ENCODE results near the gene VPS36. TPM values are rescaled to one million over a fixed set of nuclear protein-coding genes. Genes with fewer than 3 reads are reported as not detected.

VPS36 gene
- total RNA-seq, 1 experiment from 2014 or later: 34.8 TPM

GRCh38 chr13:52428295-52428694, 22.1 kb downstream of the VPS36 start:
- ChIA-PET CTCF (interaction anchor here (2.1 kb wide), 1 partner anchor 23 kb away, joined by 8 read pairs; the partner anchor contains the start of gene VPS36), RAD21 (ENCODE audit: low non-redundant PET in 1 of 2, low total read pairs in 2 of 2, uncharacterized antibody in 2 of 2, unreplicated experiment in 2 of 2) (no interaction called here), POLR2A (no interaction called here)
- Histone ChIP-seq H3K79me2 (ENCODE audit: insufficient read depth, low read length) (peaks cover 12% of the 10 kb centered on the region; the same call in 1 of the 2 replicates), H3K27ac (ENCODE audit: low read depth, low read length) (no peak overlapping the region), H3K9ac (ENCODE audit: low read length) (no peak overlapping the region), H3K9me3 (ENCODE audit: control insufficient read depth in 1 of 2, insufficient read depth in 1 of 2, low read depth in 1 of 2, low read length in 2 of 2) (no peaks in the 10 kb centered on the region), H3K36me3 (ENCODE audit: control insufficient read depth in 1 of 2, insufficient read depth in 2 of 2, low read length in 2 of 2) (peaks cover 24 to 37% of the 10 kb centered on the region in 2 experiments; a peak in 3 of 4 replicates), H3K4me2 (ENCODE audit: low read length) (no peak overlapping the region), H3K4me1 (ENCODE audit: control insufficient read depth in 1 of 2, insufficient read depth in 2 of 2, low read length in 2 of 2) (no peaks in the 10 kb centered on the region; a peak in 1 of 4 replicates), H3K9me2 (ENCODE audit: insufficient read depth) (no peaks in the 10 kb centered on the region), H3K4me3 (replicated peaks in 1 of 2; ENCODE audit: low read depth in 1 of 2, low read length in 2 of 2) (no peak overlapping the region), H4K20me1 (ENCODE audit: insufficient read depth) (peaks cover 5% of the 10 kb centered on the region; the same call in 1 of the 2 replicates), H2AFZ (ENCODE audit: low read depth, low read length, poor library complexity, severe bottlenecking) (no peak overlapping the region), H3K27me3 (ENCODE audit: insufficient read depth, low read length) (no peaks in the 10 kb centered on the region)
- ATAC-seq (no peak), DNase-seq (ENCODE audit: low read depth, low spot score) (no peak)
- no peak for TF ChIP-seq POLR2A (IDR thresholded peaks at IDR 0.05; ENCODE audit: borderline replicate concordance, extremely low read depth, insufficient read depth, insufficient read length)
- TF ChIP-seq SP1 (IDR thresholded peaks at IDR 0.05; ENCODE audit: low read depth): no peak
- no peak for TF ChIP-seq RAD21 (IDR thresholded peaks at IDR 0.05; ENCODE audit: low read depth)
- TF ChIP-seq EZH2phosphoT487 (IDR thresholded peaks at IDR 0.05; ENCODE audit: borderline replicate concordance): no peak
- TF ChIP-seq ATF3 (IDR thresholded peaks at IDR 0.05): no peak
- TF ChIP-seq CBX3 (IDR thresholded peaks at IDR 0.05; ENCODE audit: low read depth): no peak
- TF ChIP-seq SRF (IDR thresholded peaks at IDR 0.05; ENCODE audit: low read depth): no peak
- no peak for TF ChIP-seq REST (IDR thresholded peaks at IDR 0.05; ENCODE audit: low read depth)
- no peak for TF ChIP-seq CTCF (IDR thresholded peaks at IDR 0.05 in 2 of 3, conservative IDR thresholded peaks at IDR 0.05 in 1 of 3; ENCODE audit: borderline replicate concordance in 1 of 3, insufficient read depth in 1 of 3, low read depth in 2 of 3, low read length in 2 of 3)
- no peak for TF ChIP-seq EZH2 (IDR thresholded peaks at IDR 0.05)
- intact Hi-C loops (cut with micrococcal nuclease): no loop called here
- no TSS peak for BruUV-seq (replicated peaks)

All from HCT116 (cell line).